Posterior vena cava (tissue), 2 donors: ENCODE results near the gene HIKESHI. TPM values are rescaled to one million over a fixed set of nuclear protein-coding genes. Genes with fewer than 3 reads are reported as not detected.
"Not testable (repeated sequence)": the region's sequence is repeated elsewhere in the genome, so short reads cannot be mapped to it uniquely, and the experiment has no call there.

Experiments used
- DNase-seq: peaks from one replicate; pipeline ENCODE4 v3.0.0-alpha.2; 2020; ENCODE audit warnings: low spot score
- intact Hi-C, 2 donors: fragments of 100-400 bp; cut with DNase I; formaldehyde crosslinking; loops; one replicate each; pipeline versions ENCODE4 v1.14.1 to v1.14.2; 2022 to 2023
- total RNA-seq, 2 donors: library from RNA; stranded (reverse); fragmentation: NEBNext Ultra II Directional; extraction: Animal tissue kit (Norgen Biotek cat#: 25700); gene quantifications; one replicate each; pipeline ENCODE4 v1.2.1, GENCODE V29; 2021
- donor health status: DM: yes; HTN: yes; CAD: no.
- donor health status: DM: yes; HTN: yes; CAD: no.

Gene HIKESHI
- total RNA-seq, 2 donors from 2014 or later: 29.1 to 40.3 TPM

- DNase-seq, intact Hi-C loops: not testable (repeated sequence)
Observed at GRCh38 chr11:86289508-86290280, 12.3 kb upstream of the HIKESHI start.

- intact Hi-C loops: no loop called here
- DNase-seq: no peak
Observed at GRCh38 chr11:86291466-86292262, 10.4 kb upstream of the HIKESHI start.

GRCh38 chr11:86292912-86293616, 9.0 kb upstream of the HIKESHI start:
- intact Hi-C loops: no loop called here

GRCh38 chr11:86294026-86294425, 8.0 kb upstream of the HIKESHI start:
- DNase-seq: no peak

More at GRCh38 chr11:86292912-86293616, 9.0 kb upstream of the HIKESHI start:
- no peak for DNase-seq

GRCh38 chr11:86301742-86302091, 323 bp upstream of the HIKESHI start:
- DNase-seq: no peak
- intact Hi-C loops: no loop called here

More at GRCh38 chr11:86294026-86294425, 8.0 kb upstream of the HIKESHI start:
- intact Hi-C loops: no loop called here

GRCh38 chr11:86303257-86303656, 1.2 kb downstream of the HIKESHI start:
- DNase-seq: no peak

GRCh38 chr11:86308710-86309109, 6.7 kb downstream of the HIKESHI start:
- intact Hi-C loops, DNase-seq: not testable (repeated sequence)

More at GRCh38 chr11:86303257-86303656, 1.2 kb downstream of the HIKESHI start:
- intact Hi-C loops: no loop called here

- no peak for DNase-seq
- intact Hi-C loops: no loop called here
Observed at GRCh38 chr11:86313793-86314192, 11.8 kb downstream of the HIKESHI start.

- intact Hi-C loops: no loop called here
Observed at GRCh38 chr11:86314636-86315035, 12.6 kb downstream of the HIKESHI start.

GRCh38 chr11:86335131-86335767, 33.2 kb downstream of the HIKESHI start:
- DNase-seq: no peak
- intact Hi-C loops: loop anchor here in 1 of 2 donors (10.0 kb wide), 1 partner anchor 60 kb away; no protein-coding TSS in a partner anchor

More at GRCh38 chr11:86314636-86315035, 12.6 kb downstream of the HIKESHI start:
- DNase-seq: no peak

- intact Hi-C loops: loop anchor here in 1 of 2 donors (10.0 kb wide), 1 partner anchor 62 kb away; no protein-coding TSS in a partner anchor
Observed at GRCh38 chr11:86337227-86337626, 35.2 kb downstream of the HIKESHI start.

GRCh38 chr11:86341382-86341781, 39.3 kb downstream of the HIKESHI start:
- no peak for DNase-seq
- intact Hi-C loops: no loop called here

More at GRCh38 chr11:86337227-86337626, 35.2 kb downstream of the HIKESHI start:
- no peak for DNase-seq

- DNase-seq: no peak
- intact Hi-C loops: no loop called here
Observed at GRCh38 chr11:86346513-86346912, 44.5 kb downstream of the HIKESHI start.

GRCh38 chr11:86355256-86355655, 53.2 kb downstream of the HIKESHI start:
- intact Hi-C loops: no loop called here
- DNase-seq: no peak

- intact Hi-C loops, DNase-seq: not testable (repeated sequence)
Observed at GRCh38 chr11:86357412-86357811, 55.4 kb downstream of the HIKESHI start.

- no peak for DNase-seq
- intact Hi-C loops: no loop called here
Observed at GRCh38 chr11:86358720-86359119, 56.7 kb downstream of the HIKESHI start.

GRCh38 chr11:86360775-86361395, 58.8 kb downstream of the HIKESHI start:
- no peak for DNase-seq
- intact Hi-C loops: no loop called here

GRCh38 chr11:86363424-86363823, 61.4 kb downstream of the HIKESHI start:
- no peak for DNase-seq
- intact Hi-C loops: no loop called here

GRCh38 chr11:86365546-86365945, 63.5 kb downstream of the HIKESHI start:
- intact Hi-C loops: no loop called here
- no peak for DNase-seq
